Cerebellar nuclear complex (tissue), 1 donor: ENCODE results near the gene COX6B2.
"Not testable (repeated sequence)": the region's sequence is repeated elsewhere in the genome, so short reads cannot be mapped to it uniquely, and the experiment has no call there.

Experiments used
- DNase-seq, 2 experiments: peaks; one replicate each; lab custom pipeline; 2025; lab: John Stamatoyannopoulos, UW

The COX6B2 gene

GRCh38 chr19:55354698-55355212 lies at the start of gene COX6B2:
COX6B2 (minus strand) TSS chr19:55354719; CDS start chr19:55354521, 198 bp downstream.
- DNase-seq: no peak

GRCh38 chr19:55402509-55402908 lies 48.0 kb upstream of the COX6B2 start:
- no peak for DNase-seq

- DNase-seq: not testable (repeated sequence)
Observed at GRCh38 chr19:55401390-55401789, 46.9 kb upstream of the COX6B2 start.

- DNase-seq: no peak
Observed at GRCh38 chr19:55400281-55401087, 46.0 kb upstream of the COX6B2 start.

GRCh38 chr19:55398200-55398925 lies 43.8 kb upstream of the COX6B2 start:
- no peak for DNase-seq

- no peak for DNase-seq
Observed at GRCh38 chr19:55392820-55393761, 38.6 kb upstream of the COX6B2 start.

GRCh38 chr19:55391702-55392615 lies 37.4 kb upstream of the COX6B2 start:
- DNase-seq: no peak

- DNase-seq: no peak
Observed at GRCh38 chr19:55391191-55391670, 36.7 kb upstream of the COX6B2 start.

GRCh38 chr19:55390461-55390880 lies 36.0 kb upstream of the COX6B2 start:
- no peak for DNase-seq

- DNase-seq: no peak
Observed at GRCh38 chr19:55389386-55390317, 35.1 kb upstream of the COX6B2 start.

GRCh38 chr19:55387736-55388497 lies 33.4 kb upstream of the COX6B2 start:
- DNase-seq: no peak

GRCh38 chr19:55386493-55386971 lies 32.0 kb upstream of the COX6B2 start:
- DNase-seq: no peak

- peak; percentile 73 to 94 for DNase-seq
Observed at GRCh38 chr19:55385724-55386492, 31.4 kb upstream of the COX6B2 start, which contains the start of gene RPL28. RPL28 (plus strand) TSS chr19:55385932; CDS start chr19:55386358, 426 bp downstream.

- DNase-seq: peak; percentile 43 to 92
Observed at GRCh38 chr19:55384920-55385723, 30.6 kb upstream of the COX6B2 start.

GRCh38 chr19:55384131-55384919 lies 29.8 kb upstream of the COX6B2 start, which contains the start of gene TMEM238:
TMEM238 (minus strand) TSS chr19:55384292; CDS start chr19:55384259, 33 bp downstream.
- DNase-seq: no peak
